ENCODE data around the gene SAP30.

- TF ChIP-seq POLR2A (IDR thresholded peaks at IDR 0.05), result no peak
- TF ChIP-seq, protein P1, sequence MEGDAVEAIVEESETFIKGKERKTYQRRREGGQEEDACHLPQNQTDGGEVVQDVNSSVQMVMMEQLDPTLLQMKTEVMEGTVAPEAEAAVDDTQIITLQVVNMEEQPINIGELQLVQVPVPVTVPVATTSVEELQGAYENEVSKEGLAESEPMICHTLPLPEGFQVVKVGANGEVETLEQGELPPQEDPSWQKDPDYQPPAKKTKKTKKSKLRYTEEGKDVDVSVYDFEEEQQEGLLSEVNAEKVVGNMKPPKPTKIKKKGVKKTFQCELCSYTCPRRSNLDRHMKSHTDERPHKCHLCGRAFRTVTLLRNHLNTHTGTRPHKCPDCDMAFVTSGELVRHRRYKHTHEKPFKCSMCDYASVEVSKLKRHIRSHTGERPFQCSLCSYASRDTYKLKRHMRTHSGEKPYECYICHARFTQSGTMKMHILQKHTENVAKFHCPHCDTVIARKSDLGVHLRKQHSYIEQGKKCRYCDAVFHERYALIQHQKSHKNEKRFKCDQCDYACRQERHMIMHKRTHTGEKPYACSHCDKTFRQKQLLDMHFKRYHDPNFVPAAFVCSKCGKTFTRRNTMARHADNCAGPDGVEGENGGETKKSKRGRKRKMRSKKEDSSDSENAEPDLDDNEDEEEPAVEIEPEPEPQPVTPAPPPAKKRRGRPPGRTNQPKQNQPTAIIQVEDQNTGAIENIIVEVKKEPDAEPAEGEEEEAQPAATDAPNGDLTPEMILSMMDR (IDR thresholded peaks at IDR 0.05), result no peak
Measured at GRCh38 chr4:173346074-173346473, 24.7 kb upstream of the SAP30 start.
